Type B pancreatic cell (in vitro differentiated cells): ENCODE measurements around the gene NEO1. TPM values are rescaled to one million over a fixed set of nuclear protein-coding genes. Genes with fewer than 3 reads are reported as not detected.

Source experiments
- DNase-seq: peaks from one replicate; pipeline ENCODE4 v3.0.0; 2021; ENCODE audit warnings: mixed read lengths; ENCODE audit not compliant: unreplicated experiment; ENCODE audit errors: extremely low spot score
- H3K27ac Mint-ChIP-seq: 2 replicates; pipeline ENCODE4 v1.8.0; 2021; ENCODE audit warnings: mild to moderate bottlenecking, mixed read lengths
- H3K27me3 Mint-ChIP-seq: 2 replicates; pipeline ENCODE4 v1.8.0; 2021; ENCODE audit warnings: mixed read lengths
- H3K36me3 Mint-ChIP-seq: 2 replicates; pipeline ENCODE4 v1.8.0; 2021; ENCODE audit warnings: mixed read lengths
- H3K4me1 Mint-ChIP-seq: one replicate; pipeline ENCODE4 v1.8.0; 2021; ENCODE audit warnings: mixed read lengths; ENCODE audit not compliant: unreplicated experiment
- H3K4me3 Mint-ChIP-seq: 2 replicates; pipeline ENCODE4 v1.8.0; 2021; ENCODE audit warnings: mild to moderate bottlenecking, mixed read lengths
- H3K9me3 Mint-ChIP-seq: 2 replicates; pipeline ENCODE4 v1.8.0; 2021; ENCODE audit warnings: mixed read lengths
- CTCF ChIP-seq: fragments of 200-600 bp; sonication (generic); conservative IDR thresholded peaks from 2 replicates; pipeline ENCODE4 v1.5.0; 2021; ENCODE audit warnings: antibody characterized with exemption, mild to moderate bottlenecking
- total RNA-seq: library from RNA; stranded (reverse); gene quantifications from 2 replicates; pipeline ENCODE4 v1.2.1, GENCODE V29; 2021; ENCODE audit warnings: low replicate concordance

Gene NEO1
- total RNA-seq, 1 donor from 2014 or later: 94.7 TPM

DNA sequence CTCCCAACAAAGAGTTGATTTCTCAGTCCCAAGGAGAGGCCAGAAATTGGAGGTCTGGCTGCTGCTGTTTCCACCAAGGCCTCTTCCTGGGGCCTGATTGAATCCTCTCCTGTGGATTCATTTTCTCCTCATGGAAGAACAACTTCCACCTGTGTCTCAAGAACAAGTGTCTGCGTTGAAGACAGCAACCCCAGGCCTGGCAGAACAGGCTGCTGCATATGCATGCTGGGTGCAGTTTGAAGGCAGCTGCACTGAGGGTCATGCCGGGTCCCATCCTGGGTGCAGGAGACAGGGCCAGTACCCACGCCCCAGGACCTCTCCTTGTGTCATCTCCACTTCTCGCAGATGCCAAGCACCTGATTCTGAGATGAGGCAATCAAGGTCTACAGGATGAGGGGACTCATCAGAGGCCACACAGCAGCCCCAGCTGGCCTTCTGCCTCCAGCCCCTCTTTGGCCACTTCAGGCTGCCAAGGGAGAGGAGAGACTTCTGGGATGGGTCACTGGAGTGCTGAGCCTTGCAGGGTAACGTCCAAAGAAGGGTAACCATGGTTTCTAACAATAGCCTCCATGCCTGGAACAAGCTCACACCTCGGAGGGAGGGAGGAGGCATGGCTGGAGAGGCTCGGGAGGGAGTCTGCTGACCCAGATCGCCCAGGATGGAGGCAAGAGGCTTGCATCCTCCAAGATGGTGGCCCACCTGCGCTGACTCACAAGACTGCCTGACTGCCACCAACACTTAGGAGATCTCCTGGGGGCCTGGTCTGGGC, 286.5 kb downstream of the NEO1 start:
- Mint-ChIP-seq H3K4me1 (no peaks in the 10 kb centered on the region), H3K27me3 (peaks cover 4% of the 10 kb centered on the region), H3K4me3 (no peak overlapping the region), H3K27ac (no peak overlapping the region), H3K9me3 (no peaks in the 10 kb centered on the region), H3K36me3 (no peaks in the 10 kb centered on the region)
- DNase-seq: no peak
- TF ChIP-seq CTCF: no peak

GRCh38 chr15:73340502-73341192, 288.4 kb downstream of the NEO1 start:
- H3K9me3 Mint-ChIP-seq: no peaks in the 10 kb centered on the region
- peaks cover 4% of the 10 kb centered on the region for H3K27me3 Mint-ChIP-seq
- no peak overlapping the region for H3K27ac Mint-ChIP-seq
- H3K4me3 Mint-ChIP-seq: no peak overlapping the region
- no peak for TF ChIP-seq CTCF
- no peaks in the 10 kb centered on the region for H3K36me3 Mint-ChIP-seq
- H3K4me1 Mint-ChIP-seq: no peaks in the 10 kb centered on the region
- no peak for DNase-seq

DNA sequence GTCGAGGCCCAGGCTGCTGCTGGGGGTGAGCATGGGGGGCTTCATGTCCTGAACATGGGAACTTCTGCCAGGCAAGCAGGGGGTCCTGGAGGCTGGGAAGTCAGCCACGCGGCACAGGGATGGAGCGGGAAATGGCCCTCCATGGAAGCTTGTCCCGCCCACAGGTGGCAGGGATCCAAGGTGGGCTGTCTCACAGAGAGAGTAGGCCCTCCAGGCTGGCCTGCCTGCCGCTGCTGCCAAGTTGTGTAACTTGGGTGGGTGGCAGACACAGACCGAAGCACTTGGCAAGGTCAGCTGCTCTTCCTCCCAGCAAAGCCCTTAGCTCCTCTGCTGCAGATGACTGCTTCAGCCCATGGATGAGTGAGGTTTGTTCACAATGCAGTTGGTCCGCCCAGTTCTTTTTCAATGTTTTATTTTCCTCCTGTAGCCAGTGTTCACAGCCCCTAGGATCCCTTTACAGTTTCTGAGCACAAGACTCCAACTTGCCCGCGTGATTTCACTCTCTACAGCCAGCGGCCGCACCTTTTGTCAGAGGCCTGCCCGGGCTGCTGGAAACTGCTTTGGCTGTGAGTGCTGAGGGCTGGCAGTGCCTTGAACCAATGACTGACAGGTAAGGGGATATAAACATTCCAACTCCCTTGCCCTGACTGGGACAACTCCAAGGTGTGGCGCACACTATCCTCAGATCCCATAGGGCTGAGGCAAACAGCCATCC, 289.8 kb downstream of the NEO1 start:
- no peak for TF ChIP-seq CTCF
- Mint-ChIP-seq H3K9me3 (no peaks in the 10 kb centered on the region), H3K4me1 (no peaks in the 10 kb centered on the region), H3K27me3 (peaks cover 5% of the 10 kb centered on the region), H3K27ac (no peak overlapping the region), H3K36me3 (no peaks in the 10 kb centered on the region), H3K4me3 (no peak overlapping the region)
- DNase-seq: no peak

DNA sequence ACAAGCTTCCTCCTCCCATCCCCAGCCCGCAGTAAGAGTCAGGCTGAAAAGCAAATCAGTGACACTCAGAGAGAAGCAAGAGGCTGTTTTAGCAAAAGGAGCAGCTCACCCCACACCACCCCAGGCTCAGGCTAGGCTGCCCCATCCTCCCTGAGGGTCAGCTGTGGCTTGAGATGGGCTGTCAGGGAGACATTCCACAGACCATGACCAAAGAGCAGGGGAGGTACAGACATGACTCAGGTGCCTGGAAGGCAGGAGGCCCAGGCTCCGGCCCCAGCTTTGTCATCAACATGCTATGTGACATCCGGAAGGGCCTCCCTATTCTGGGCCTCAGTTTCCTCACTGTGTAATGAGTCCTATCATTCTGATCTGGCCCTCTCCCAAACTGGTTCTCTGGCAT, 291.8 kb downstream of the NEO1 start:
- Mint-ChIP-seq H3K4me1 (no peaks in the 10 kb centered on the region), H3K36me3 (no peaks in the 10 kb centered on the region), H3K27me3 (peaks cover 7% of the 10 kb centered on the region), H3K9me3 (no peaks in the 10 kb centered on the region), H3K27ac (no peak overlapping the region), H3K4me3 (no peak overlapping the region)
- no peak for TF ChIP-seq CTCF
- DNase-seq: no peak

GRCh38 chr15:73345658-73346057, 293.4 kb downstream of the NEO1 start:
- H3K4me1 Mint-ChIP-seq: no peaks in the 10 kb centered on the region
- DNase-seq: no peak
- no peak overlapping the region for H3K27ac Mint-ChIP-seq
- no peak for TF ChIP-seq CTCF
- H3K27me3 Mint-ChIP-seq: peaks cover 7% of the 10 kb centered on the region
- no peaks in the 10 kb centered on the region for H3K9me3 Mint-ChIP-seq
- H3K4me3 Mint-ChIP-seq: no peak overlapping the region
- H3K36me3 Mint-ChIP-seq: no peaks in the 10 kb centered on the region
